OCI-LY3 (cell line): ENCODE measurements around the gene MED22.
"Not testable (repeated sequence)": the region's sequence is repeated elsewhere in the genome, so short reads cannot be mapped to it uniquely, and the experiment has no call there.

Experiments
- H2AFZ ChIP-seq: fragments of 200-600, 300-600 bp; shearing (Covaris generic); 2 replicates; pipeline ENCODE4 v1.6.0; 2014; ENCODE audit warnings: antibody characterized with exemption, low read depth, low read length
- H3K27ac ChIP-seq: fragments of 200-600, 300-600 bp; sonication (generic); 2 replicates; pipeline ENCODE4 v1.5.1; 2014; ENCODE audit warnings: mild to moderate bottlenecking, low read length, moderate library complexity, mixed read lengths
- H3K27me3 ChIP-seq: fragments of 200-600, 300-600 bp; sonication (generic); 2 replicates; pipeline ENCODE4 v1.6.1; 2014; ENCODE audit warnings: low read depth, low read length, mixed read lengths
- H3K36me3 ChIP-seq: fragments of 200-600, 300-600 bp; sonication (generic); replicated peaks from 2 replicates; pipeline ENCODE3; 2014; ENCODE audit warnings: low read depth, low read length, mixed read lengths
- H3K4me1 ChIP-seq: fragments of 300-600, 200-600 bp; sonication (generic); 2 replicates; pipeline ENCODE4 v1.6.1; 2014; ENCODE audit warnings: low read length, mixed read lengths
- H3K4me2 ChIP-seq: fragments of 200-600, 300-600 bp; sonication (generic); 2 replicates; pipeline ENCODE4 v1.6.1; 2014; ENCODE audit warnings: low read length, mixed read lengths
- H3K4me3 ChIP-seq: fragments of 300-600, 200-600 bp; sonication (generic); 2 replicates; pipeline ENCODE4 v1.5.1; 2014; ENCODE audit warnings: antibody characterized with exemption, mild to moderate bottlenecking, low read length, moderate library complexity
- H3K79me2 ChIP-seq: fragments of 300-600, 200-600 bp; shearing (Covaris generic); 2 replicates; pipeline ENCODE4 v1.6.1; 2014; ENCODE audit warnings: mild to moderate bottlenecking, low read length, mixed read lengths
- H3K9ac ChIP-seq: fragments of 300-600, 200-600 bp; shearing (Covaris generic); 2 replicates; pipeline ENCODE4 v1.6.0; 2014; ENCODE audit warnings: mild to moderate bottlenecking, low read length, moderate library complexity
- H3K9me3 ChIP-seq: fragments of 200-600, 300-600 bp; shearing (Covaris generic); 2 replicates; pipeline ENCODE4 v1.6.1; 2014; ENCODE audit warnings: low read length, mixed read lengths; ENCODE audit not compliant: insufficient read depth
- H4K20me1 ChIP-seq: fragments of 200-600, 300-600 bp; sonication (generic); 2 replicates; pipeline ENCODE4 v1.6.1; 2016; ENCODE audit warnings: low read length, mixed read lengths; ENCODE audit not compliant: insufficient read depth
- EZH2phosphoT487 ChIP-seq: fragments of 200-600 bp; shearing (Covaris generic); IDR thresholded peaks from 2 replicates; pipeline ENCODE4 v1.6.1; 2018; ENCODE audit warnings: antibody characterized with exemption, mixed run types, low read depth
- TF ChIP-seq, protein P1 (sequence below): fragments of 200-600, 300-600 bp; sonication (generic); IDR thresholded peaks from 2 replicates; pipeline ENCODE4 v1.5.1; 2014; ENCODE audit warnings: antibody characterized with exemption, low read length, low read depth

Gene MED22

DNA sequence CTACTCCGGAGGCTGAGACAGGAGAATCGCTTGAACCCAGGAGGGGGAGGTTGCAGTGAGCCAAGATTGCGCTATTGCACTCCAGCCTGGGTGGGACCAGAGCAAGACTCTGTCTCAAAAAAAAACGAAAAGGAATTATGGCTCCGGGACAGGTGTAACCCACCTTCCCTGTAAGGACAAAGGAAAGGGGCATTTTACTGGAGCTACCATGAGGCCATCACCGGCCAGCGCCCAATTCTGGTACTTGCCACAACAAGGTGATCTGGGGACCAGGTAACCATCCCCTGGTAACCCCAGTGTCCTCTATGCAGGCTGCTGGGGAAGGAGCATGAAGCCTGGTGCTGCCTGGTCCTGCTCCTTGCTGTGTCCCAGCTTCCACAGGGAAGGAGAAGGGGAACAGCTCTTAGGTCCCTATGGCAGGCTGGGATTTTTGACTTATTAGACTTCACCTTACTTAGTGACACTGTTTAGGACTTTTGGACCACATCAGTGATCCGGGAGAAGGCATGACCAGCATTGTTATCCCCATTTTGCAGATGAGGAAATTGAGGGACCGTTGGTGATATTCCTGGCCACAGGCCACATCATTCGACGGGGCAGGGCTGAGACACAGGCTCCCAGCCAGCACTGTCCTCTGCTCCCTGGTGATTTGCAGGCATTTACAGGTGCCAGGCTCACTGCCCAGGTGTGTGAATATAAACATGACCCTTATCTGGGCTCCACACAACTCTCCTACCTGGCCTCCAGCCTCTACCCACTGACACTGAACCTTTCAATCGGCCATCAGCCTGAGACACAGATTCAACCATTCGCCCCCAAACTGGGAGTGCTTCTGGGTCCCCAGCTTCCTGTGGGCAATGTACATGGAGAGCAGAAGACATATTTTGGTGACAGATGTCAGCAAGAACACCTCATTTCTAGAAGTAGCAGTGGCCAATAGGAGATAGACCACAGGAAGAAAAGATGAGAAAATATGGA is 46.4 kb downstream of the MED22 start:
- TF ChIP-seq, protein P1, sequence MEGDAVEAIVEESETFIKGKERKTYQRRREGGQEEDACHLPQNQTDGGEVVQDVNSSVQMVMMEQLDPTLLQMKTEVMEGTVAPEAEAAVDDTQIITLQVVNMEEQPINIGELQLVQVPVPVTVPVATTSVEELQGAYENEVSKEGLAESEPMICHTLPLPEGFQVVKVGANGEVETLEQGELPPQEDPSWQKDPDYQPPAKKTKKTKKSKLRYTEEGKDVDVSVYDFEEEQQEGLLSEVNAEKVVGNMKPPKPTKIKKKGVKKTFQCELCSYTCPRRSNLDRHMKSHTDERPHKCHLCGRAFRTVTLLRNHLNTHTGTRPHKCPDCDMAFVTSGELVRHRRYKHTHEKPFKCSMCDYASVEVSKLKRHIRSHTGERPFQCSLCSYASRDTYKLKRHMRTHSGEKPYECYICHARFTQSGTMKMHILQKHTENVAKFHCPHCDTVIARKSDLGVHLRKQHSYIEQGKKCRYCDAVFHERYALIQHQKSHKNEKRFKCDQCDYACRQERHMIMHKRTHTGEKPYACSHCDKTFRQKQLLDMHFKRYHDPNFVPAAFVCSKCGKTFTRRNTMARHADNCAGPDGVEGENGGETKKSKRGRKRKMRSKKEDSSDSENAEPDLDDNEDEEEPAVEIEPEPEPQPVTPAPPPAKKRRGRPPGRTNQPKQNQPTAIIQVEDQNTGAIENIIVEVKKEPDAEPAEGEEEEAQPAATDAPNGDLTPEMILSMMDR, result no peak
- TF ChIP-seq EZH2phosphoT487, result no peak
- H3K27me3 ChIP-seq, result peaks cover 13% of the 10 kb centered on the region; the same call in 1 of the 2 replicates
- H3K9me3 ChIP-seq, result no peaks in the 10 kb centered on the region
- H3K9ac ChIP-seq, result no peak overlapping the region
- H2AFZ ChIP-seq, result no peak overlapping the region
- no peak overlapping the region for H3K27ac ChIP-seq
- H3K36me3 ChIP-seq, result no peaks in the 10 kb centered on the region
- H3K4me3 ChIP-seq, result no peak overlapping the region
- no peaks in the 10 kb centered on the region for H3K4me1 ChIP-seq
- no peak overlapping the region for H3K4me2 ChIP-seq
- H3K79me2 ChIP-seq, result no peaks in the 10 kb centered on the region
- H4K20me1 ChIP-seq, result no peaks in the 10 kb centered on the region

DNA sequence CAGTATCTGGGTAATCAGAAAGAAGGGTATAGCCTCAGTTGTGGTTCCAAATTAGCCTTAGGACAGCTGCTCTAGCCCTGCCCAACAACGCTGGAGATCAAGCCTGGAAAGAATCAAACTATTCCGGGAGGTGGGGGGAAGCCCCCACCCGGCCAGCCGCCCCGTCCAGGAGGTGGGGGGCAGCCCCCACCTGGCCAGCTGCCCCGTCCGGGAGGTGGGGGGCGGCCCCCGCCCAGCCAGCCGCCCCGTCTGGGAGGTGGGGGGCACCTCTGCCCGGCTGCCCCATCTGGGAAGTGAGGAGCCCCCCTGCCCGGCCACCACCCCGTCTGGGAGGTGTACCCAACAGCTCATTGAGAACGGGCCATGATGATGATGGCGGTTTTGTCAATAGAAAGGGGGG is 47.9 kb downstream of the MED22 start:
- H3K36me3 ChIP-seq, H3K79me2 ChIP-seq, H3K4me1 ChIP-seq, H3K9me3 ChIP-seq, H4K20me1 ChIP-seq, H3K4me2 ChIP-seq, H2AFZ ChIP-seq, H3K4me3 ChIP-seq, H3K27ac ChIP-seq, H3K9ac ChIP-seq: not testable (repeated sequence)
- H3K27me3 ChIP-seq, result peaks cover 13% of the 10 kb centered on the region; the same call in 1 of the 2 replicates

DNA sequence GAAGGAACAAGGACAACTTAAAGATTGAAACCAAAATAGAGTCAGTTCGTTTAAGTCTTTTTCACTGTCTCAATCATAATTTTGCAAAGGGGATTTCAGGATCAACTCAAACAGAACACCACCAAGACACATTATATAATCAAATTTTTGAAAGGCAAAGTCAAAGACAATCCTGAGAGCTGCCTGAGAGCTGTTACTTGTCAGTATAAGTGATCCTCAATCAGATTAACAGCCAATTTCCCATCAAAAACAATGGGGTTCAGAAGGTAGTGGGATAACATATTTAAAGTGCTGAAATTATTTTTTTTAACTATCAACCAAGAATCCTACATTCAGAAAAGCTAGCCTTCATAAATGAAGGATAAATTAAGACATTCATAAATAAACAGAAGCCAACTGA is 53.7 kb downstream of the MED22 start:
- H3K27me3 ChIP-seq, result peaks cover 22% of the 10 kb centered on the region; the same call in 1 of the 2 replicates
- no peaks in the 10 kb centered on the region for H3K9me3 ChIP-seq
- no peak overlapping the region for H3K27ac ChIP-seq
- H3K36me3 ChIP-seq, result no peaks in the 10 kb centered on the region
- no peak overlapping the region for H2AFZ ChIP-seq
- H3K4me2 ChIP-seq, result no peak overlapping the region
- no peak overlapping the region for H3K4me3 ChIP-seq
- TF ChIP-seq, protein P1, result no peak
- TF ChIP-seq EZH2phosphoT487, result no peak
- no peak overlapping the region for H3K9ac ChIP-seq
- H3K4me1 ChIP-seq, result no peaks in the 10 kb centered on the region
- no peaks in the 10 kb centered on the region for H4K20me1 ChIP-seq
- no peaks in the 10 kb centered on the region for H3K79me2 ChIP-seq

DNA sequence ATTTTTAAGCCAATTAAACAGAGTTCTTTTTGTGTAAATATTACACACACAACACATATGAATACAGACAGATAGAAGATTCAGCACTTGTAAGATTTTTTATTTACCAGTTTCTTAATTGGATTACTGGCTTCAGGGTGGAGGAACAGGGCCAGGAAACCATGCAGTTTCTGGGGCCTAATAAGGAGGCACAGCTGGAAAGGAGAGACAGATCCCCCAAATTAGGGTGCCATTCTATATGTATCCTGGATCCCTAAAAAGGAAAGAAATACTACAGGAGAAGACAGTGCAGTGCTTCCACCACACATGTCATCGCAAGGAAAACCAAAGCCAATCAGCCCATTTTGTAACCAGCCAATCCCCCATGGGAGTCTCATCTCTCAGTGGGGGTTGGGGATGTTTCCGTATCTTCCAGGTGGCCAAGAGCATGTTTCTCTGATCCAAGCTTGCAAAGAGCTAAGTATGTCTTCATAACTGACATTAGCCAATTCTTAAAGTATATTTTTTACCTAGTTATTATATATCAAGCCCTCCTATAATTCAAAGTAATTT is 57.1 kb downstream of the MED22 start:
- H3K27me3 ChIP-seq, result peaks cover 19% of the 10 kb centered on the region; the same call in 1 of the 2 replicates
- no peak overlapping the region for H3K27ac ChIP-seq
- H3K4me1 ChIP-seq, result no peaks in the 10 kb centered on the region
- TF ChIP-seq, protein P1, result no peak
- TF ChIP-seq EZH2phosphoT487, result no peak
- no peaks in the 10 kb centered on the region for H4K20me1 ChIP-seq
- peaks cover 3% of the 10 kb centered on the region for H3K9me3 ChIP-seq
- H3K4me2 ChIP-seq, result no peak overlapping the region
- H3K36me3 ChIP-seq, result no peaks in the 10 kb centered on the region
- no peaks in the 10 kb centered on the region for H3K79me2 ChIP-seq
- no peak overlapping the region for H3K4me3 ChIP-seq
- no peak overlapping the region for H2AFZ ChIP-seq
- no peak overlapping the region for H3K9ac ChIP-seq
